HG03159 (cell line): ENCODE data around the gene PDZD2.
A peak's percentile ranks its signal among the peaks of the same experiment; 100 is the strongest.

Experiments
- ATAC-seq: cut with Tn5 transposase; IDR thresholded peaks from one replicate; pipeline ENCODE4 v1.9.1; 2021; ENCODE audit warnings: mild to moderate bottlenecking, moderate library complexity; ENCODE audit not compliant: unreplicated experiment

PDZD2 gene

DNA sequence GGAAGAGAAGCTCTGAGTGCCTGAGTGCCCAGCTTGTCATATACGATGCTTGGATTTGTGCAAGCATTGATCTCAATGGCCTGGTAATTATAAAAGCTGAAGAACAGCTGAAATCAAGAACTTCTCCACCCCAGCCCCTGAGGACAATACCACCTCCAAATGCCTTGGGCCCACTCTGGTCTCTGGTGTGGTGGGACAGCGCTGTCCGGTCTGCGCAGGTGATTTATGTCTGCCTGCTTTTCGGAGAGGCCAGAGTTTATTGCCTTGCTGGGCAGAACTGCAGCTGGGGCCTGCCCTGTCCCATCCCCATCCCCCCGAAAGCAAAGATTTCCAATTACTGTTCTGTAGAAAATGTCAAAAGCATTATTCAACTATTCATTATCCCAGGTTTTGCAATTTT is 1.1 kb upstream of the PDZD2 start:
- no peak for ATAC-seq

DNA sequence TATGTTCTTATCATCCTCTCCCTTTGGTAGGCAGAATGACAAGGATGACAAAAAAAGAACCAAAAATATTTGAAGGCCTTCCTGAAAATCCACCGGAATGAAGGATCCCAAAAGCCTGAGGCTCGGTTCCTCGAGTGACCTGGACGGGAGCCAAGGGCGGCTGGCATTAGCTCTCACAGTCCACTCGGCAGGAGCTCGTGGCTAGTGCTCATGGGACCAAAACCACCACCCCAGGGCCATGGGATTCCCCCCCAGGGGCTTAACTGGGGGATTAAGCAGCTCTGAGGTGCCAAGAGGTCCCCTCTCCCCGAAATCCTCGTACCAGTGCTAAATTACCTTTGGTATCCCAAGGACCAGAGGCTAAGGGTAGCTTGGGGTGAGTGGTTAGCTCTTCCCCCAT is 586 bp upstream of the PDZD2 start:
- peak; percentile 2 for ATAC-seq

DNA sequence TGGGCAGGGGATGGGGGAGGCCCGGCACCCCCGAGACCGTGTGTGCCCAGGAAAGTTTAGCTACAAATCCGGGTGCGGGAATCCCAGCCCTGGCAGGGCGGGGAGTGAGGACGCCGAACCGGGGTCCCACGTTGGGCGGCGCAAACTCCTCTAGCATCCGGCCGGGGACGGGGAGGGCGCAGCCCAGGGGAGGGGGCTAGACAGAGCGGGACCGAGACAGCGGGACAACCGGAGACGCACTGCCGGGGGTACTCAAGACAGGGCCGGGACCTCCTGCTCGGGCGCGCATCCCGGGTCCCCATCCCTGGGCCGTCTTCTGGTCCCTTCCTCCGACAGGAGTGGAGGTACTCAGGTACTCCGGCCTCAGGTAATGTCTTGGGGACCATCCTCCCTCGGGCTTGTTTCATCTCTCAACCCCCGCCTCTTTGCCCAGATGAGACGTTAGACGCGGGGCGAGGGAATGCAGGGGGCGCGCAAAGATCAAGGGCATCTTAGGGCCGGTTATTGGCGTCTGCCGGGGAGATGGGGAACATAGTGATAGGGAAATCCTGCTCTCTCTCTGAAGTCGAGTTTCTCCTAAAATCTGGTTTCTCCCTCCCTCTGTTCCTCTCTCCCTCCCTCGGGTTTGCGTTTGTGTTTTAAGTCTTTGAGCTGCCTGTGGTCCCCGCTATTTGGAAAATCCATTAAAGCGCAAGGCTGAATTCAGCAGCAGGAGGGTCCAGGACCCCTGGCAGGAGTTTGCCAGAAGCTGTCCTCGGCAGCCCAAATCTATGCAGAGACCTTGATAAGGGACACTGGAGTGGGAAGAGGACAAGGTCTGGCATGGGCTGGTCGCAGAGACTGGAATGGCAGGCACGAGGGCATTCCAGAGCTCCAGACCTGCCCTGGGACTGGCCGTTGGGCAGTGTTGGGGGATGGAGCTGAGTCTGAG is 815 bp downstream of the PDZD2 start:
- no peak for ATAC-seq

DNA sequence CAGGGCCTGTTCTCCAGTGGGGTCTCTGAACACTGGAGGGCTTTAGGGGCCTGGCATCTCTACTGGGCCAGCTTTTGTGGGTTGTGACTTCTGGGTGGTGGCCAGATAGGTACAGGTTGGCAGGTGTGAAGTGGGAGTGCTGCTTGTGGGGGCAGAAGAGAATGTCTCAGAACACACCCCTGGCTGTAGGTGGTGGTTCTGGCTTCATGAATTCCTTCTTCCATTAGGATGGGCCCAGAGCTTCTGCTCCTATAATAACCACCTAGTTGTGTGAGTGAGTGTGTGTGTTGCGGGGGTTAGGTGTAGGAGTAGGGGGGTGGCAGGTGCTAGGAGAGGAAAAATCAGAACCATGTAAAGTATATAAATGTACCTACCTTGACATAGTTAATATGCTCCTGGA is 1.6 kb downstream of the PDZD2 start:
- ATAC-seq, result no peak

DNA sequence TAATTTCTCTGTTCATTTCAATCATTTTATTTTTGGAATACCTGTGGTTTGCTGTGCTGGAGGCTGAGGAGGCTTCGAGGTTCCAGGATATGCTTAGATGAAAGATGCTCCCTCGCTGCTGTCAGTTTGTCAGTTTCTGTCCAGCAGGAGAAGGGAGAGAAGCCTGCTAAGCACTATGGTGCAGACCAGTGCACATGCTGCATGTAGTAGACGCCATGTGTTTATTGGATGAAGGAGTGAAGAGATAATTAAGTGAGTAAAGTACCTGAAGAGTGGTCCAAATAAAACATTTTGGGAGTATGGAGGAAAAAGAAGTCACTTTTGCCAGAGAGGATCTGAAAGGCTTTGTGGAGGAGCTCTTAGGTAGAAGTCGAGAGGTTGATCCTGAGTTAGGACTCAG is 2.1 kb downstream of the PDZD2 start:
- no peak for ATAC-seq

DNA sequence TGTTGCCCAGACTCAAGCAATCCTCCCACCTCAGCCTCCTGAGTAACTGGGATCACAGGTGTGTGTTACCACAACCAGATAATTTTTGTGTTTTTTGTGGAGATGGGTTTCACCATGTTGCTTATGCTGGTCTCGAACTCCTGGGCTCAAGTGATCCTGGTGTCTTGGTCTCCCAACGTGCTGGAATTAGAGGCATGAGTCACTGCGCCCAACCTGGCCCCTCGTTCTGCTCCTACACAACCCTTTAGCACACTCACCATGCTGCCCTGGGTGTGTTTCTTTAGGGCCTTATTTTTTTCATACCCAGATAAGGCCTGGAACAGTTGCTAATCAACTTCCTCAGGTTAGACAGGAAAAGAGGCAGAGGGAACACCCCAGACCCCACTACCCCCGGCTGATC is 2.6 kb downstream of the PDZD2 start:
- no peak for ATAC-seq

DNA sequence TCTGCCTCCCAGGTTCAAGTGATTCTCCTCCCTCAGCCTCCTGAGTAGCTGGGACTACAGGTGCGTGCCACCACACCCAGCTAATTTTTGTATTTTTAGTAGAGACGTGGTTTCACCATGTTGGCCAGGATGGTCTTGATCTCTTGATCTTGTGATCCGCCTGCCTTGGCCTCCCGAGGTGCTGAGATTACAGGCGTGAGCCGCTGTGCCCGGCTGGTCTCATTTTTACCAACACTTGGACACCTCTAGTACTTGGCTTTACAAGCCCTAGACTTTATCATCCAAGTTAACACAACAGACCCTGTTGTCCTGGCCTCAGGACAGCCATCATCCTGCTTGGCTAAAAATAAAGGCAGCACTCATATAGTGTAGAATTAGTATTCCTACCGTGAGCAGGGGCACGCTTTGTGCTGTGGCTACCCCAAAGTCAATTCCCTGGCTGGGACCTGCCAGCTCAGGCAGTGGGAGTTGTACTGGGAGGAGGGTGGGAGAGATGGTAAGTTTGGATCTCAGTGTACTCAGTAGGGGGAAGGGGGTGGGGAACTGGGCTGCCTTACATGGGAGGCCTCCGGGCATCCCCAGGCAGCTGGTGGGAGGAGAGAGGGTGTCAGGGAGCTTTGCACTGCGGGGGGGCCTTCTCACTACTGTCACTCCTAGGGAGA is 6.6 kb downstream of the PDZD2 start:
- no peak for ATAC-seq

DNA sequence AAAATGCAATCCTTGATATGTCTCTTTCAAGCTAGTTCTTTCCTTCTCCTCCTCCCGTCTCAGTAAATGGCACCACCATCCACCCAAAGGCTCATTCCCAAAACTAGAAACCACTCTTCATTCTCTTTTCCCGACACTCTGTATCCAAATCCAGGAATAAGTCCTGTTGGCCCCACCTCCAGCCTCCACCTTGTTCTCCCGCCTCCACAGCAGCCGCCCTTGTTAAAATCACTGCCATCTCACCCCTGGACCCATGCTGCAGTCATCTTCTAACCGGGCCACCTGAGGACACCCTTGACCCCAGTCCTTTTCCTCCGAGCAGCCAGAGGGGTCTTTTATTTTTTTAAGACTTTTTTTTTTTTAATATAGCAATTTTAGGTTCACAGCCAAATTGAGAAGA is 9.4 kb downstream of the PDZD2 start:
- ATAC-seq, result no peak

DNA sequence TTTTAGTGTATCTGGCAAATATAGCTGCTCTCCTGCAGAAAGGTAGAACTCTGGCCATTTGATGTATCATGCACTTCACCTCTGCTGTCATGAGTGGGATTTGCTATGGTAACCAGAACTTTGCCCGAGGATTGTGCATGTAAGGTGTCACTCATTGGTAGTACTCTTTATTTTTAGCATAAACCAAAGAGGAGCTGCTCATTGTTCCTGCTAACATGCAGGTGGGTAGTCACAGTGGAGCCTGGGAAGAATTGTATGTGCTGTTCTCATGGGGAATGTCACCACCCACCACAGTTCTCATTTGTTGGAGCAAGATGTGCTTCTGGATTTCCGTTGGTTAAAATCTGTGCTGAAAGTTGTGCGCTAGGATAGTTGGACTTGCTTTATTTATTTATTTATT is 12.3 kb downstream of the PDZD2 start:
- ATAC-seq, result no peak

DNA sequence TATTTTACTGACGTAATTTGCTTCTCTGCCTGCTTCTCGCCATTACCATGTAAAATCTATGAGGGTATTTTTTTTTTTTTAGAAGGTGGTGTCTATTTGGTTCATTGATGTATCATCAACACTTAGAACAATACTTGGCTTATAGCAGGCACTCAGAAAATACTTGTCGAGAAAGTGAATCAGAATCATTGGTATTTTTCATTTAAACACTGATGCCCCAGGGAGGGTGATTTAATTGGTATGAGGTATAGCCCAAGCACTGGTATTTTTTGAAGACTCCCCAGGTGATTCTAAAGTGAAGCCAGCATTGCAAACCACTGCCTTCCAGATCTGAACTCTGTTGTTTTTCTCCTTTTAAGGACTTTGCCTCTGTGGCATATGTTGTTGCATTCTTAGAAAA is 16.6 kb downstream of the PDZD2 start:
- ATAC-seq, result no peak

DNA sequence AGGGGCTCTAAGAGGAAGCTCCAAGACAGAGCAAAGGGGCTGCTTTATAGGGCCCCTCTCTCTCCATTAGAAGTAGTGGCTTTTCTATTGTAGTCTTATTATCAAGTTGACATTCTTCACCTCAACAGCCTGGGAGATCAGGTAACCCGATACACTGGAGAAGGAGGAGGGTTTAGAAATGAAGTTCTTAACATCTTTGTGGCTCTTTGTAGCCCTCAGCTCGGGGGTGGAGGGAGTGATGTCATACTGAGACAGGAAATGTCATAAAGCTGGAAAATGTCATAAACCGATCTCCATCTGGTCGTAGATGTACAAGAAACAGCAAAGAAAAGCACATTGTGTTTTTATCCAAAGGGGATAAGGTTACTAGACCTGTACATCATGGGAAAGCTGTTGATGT is 17.9 kb downstream of the PDZD2 start:
- no peak for ATAC-seq

DNA sequence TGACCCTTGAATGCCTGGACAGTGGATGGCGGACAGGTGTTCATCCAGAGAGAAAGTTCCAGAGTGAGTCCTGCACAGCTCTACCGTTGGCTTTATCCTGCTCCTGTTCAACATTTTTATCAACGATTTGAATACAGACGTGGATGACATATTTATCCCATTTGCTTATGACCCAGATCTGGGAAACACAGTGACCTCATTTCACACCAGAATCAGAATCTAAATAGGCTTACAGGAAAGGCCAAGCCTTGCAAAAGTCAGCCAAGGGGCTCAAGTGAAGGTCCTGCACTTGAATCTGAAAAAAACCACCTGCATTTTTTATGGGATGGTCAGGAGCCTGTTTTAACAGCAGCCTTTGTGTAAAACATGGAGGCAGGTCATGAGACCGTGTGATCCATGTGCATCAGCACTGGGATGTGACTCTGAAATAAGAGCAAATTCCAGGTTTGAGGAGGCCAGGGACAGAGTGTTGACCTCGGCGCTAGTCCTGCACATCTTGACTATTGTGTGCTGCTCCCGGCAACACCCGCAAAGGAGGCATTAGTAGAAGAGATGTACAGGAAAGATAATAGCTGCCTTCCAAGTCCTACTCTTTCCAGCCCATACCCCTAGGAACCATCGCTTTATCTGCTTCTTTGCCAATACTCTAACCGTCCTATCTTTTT is 18.5 kb downstream of the PDZD2 start:
- no peak for ATAC-seq

DNA sequence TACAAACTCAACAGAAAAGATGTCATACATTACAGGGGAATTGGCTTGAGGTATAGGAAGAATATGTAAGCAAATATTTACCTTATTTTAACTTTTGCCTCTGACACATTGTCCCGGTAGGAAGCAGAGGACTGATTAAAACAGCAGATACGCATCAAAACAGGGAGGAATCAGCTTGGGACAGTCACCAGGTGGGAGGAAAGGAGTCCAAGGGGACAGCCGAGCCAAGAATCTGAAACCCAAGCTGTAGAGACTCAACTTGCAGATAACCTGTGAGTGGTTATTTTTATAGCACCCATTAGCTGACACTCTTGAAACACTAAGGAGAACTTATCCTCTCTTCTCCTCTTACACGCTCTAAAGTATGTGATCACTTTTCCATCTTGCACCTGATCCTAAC is 22.3 kb downstream of the PDZD2 start:
- ATAC-seq, result no peak

DNA sequence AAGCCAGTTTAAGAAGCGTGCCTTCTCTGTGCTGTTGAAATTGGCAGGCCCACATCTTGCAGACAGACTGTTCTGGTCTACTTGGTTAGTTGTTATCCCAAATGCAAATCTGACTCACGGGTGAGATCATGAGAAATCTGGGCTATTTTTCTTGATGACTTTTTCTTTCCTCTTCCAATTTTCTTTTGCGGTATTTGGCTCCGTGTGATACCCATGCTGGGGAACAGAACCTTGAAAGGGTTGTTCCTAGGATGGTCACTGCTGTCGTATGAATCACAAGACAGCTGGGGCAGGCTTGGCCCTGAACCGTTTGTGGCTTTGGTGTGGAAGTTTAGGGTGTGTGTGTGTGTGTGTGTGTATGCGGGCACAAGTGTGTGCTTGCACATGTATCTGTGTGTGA is 24.6 kb downstream of the PDZD2 start:
- ATAC-seq, result no peak

DNA sequence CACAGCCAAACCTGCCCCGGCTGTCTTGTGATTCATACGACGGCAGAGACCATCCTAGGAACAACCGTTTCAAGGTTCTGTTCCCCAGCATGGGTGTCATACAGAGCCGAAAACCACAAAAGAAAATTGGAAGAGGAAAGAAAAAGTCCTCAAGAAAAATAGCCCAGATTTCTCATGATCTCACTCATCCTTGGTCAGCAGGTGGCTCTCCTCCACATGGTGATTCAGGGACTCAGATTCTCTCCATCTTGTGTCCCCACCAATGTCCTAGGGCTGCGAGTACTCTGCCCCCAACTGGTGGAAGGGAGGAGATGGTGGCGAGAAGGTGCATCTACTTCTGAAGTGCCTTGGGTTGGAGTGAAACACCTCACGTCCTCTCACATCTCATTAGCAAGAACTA is 25.6 kb downstream of the PDZD2 start:
- no peak for ATAC-seq

DNA sequence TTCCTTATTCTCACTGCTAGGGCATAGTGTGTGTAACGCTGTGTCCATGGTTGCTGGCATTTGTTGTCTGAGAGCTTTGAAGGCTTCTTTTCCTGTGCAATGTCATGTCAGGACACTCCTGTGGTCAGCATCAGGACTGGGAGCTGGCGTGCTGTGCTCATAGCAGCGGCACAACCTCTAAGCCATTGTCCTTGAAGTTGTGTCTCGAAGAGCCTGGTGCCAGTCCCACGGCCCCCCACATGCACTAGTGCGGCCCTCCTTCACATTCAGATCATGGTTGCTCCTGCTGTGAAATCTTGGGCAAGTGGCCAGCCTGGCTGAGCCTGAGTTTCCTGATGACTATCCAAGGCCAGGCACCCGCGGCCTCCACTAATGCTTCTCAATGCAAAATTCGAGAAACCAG is 32.4 kb downstream of the PDZD2 start:
- ATAC-seq, result no peak

DNA sequence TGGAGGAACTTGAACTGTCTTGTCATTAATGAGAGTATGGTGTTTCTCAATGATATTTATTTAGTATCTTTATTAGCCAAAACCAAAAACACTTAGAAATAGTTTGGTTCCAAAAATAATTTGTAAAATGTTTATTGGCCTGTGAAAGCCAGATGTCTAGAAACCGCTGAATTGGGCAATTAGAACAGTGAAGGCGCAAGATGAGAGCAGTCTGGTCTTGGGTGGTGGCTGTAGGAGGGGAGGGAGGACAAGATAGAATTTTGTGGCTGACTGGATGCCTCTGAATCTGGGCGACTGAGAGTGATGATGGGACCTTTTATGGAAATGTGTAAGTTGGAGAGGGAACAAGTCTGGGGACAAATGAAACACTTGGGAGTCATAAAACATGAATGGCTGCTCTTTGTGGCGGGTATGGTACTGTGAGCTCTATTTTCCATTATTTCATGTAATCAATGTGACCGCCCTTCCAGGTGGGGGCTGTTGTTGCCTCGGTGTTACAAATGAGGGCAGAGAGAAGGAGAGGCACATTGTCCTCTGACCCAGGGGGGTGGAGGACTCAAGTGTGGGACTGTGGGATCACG is 35.5 kb downstream of the PDZD2 start:
- ATAC-seq, result no peak

DNA sequence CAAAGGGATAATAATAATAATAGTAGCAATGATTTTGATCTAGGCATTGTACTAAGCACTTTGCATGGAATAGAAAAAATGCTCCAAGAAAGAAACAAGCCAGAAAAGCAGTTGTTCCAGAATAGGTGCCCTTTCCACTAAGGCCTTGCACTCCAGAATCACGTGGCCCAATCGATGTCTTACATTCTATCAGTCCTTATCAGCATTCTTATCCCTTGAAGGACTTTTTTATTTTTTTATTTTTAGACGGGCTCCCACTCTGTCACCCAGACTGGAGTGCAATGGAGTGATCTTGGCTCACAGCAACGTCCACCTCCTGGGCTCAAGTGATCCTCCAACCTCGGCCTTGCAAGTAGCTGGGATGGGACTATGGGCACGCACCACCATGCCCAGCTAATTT is 36.5 kb downstream of the PDZD2 start:
- no peak for ATAC-seq

DNA sequence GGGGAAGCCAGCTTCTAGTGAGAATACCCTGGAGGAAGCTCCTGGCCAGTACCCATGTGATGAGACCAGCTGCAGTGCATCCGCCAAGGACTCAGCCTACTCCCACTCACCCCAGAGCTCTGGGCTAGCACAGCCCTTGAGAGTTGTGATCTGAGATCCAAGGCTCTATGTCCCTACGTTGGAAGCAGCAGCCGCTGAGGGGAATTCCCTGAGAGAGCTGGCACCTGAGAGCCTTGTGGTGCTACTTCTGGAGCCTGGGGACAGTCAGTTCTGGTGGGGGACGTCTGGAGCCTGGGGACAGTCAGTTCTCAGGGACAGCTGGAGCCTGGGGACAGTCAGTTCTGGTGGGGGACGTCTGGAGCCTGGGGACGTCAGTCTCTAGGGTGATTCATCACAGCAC is 39.2 kb downstream of the PDZD2 start:
- no peak for ATAC-seq

DNA sequence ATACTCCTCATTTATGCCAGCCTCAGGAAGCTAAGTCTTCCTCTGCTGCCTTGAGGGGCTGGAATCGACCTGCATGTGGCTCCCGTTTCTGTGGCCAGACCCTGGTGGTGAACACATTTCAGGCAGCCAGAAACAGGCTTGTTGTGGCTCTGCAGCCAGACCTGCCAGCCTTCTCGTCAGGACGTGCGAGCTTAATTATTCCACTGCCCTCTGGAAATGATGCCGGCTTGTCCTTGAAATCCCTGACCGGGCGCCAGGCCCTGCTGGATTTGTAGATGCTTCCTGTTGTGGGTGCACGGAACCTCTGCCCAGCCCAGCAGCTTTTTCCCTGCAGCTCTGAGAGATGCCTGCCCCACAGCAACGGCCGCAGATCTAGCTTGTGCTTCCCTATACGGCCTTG is 41.6 kb downstream of the PDZD2 start:
- no peak for ATAC-seq

DNA sequence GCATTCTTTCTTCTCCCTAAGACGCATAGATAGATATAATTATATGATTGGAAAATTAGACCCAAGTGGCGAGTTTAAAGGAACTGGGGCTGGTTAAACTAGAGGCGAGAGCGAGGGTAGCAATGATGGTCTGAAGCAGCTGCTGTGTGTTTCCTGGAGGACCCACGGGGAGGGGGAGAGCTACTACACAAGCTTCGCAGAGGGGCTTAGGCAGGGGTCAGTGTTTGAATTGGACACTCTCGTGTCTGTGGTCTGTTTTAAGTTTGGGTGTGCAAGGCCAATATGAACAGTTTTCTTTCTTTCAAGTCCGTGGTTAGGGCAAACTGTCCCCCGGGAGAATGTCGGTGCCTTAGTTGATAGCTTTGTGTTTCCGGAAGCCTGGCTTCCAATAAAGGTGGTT is 43.1 kb downstream of the PDZD2 start:
- no peak for ATAC-seq

DNA sequence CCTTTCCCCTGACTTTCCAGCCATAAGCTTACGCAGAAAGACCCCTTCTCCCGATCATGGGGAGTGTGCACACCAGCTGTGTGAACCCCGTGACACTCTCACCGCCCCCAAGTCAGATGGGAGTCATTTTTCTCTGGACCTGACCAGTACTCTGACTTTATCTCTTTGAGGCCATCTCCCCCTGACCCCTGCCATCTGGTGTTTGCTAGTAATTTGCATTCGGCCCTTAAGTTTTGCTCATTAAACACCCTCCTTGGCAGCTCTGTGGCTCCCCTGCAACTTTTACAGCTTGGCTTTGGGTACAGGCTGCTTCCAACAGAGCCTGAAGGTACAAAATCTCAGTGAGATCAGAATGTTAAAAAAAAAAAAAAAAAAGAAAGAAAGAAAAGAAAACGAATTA is 43.9 kb downstream of the PDZD2 start:
- no peak for ATAC-seq
